Keratinocyte (primary cell): Measurements from ENCODE around the gene INSIG1. TPM values are rescaled to one million over a fixed set of nuclear protein-coding genes. Genes with fewer than 3 reads are reported as not detected.

Source experiments
- DNase-seq: peaks from one replicate; pipeline ENCODE4 v3.0.0-alpha.2; 2011; ENCODE audit warnings: low read depth, missing footprints, low spot score
- FAIRE-seq: peaks from 2 replicates; lab custom pipeline; 2011; peaks lifted over from hg19 to GRCh38; lab: Jason Lieb, UNC
- H2AFZ ChIP-seq: 2 replicates; pipeline ENCODE4 v1.6.0; 2012; ENCODE audit warnings: low read length, control low read depth, inconsistent platforms; ENCODE audit not compliant: control insufficient read depth
- H3K27ac ChIP-seq: 2 replicates; pipeline ENCODE4 v1.5.1; 2011; ENCODE audit warnings: low read length; ENCODE audit not compliant: control insufficient read depth, insufficient read depth
- H3K27me3 ChIP-seq: 3 replicates; pipeline ENCODE4 v1.6.0; 2011; ENCODE audit warnings: low read length; ENCODE audit not compliant: control insufficient read depth, insufficient read depth; ENCODE audit errors: extremely low read depth
- H3K36me3 ChIP-seq, 2 experiments: 2 replicates in 1 of 2; 3 replicates in 1 of 2; pipeline ENCODE4 v1.5.1; 2011; ENCODE audit warnings: low read length in 2 of 2, mild to moderate bottlenecking in 1 of 2; ENCODE audit not compliant: control insufficient read depth in 2 of 2, insufficient read depth in 2 of 2; ENCODE audit errors: extremely low read depth in 1 of 2
- H3K4me1 ChIP-seq: 3 replicates; pipeline ENCODE4 v1.5.1; 2011; ENCODE audit warnings: low read length; ENCODE audit not compliant: control insufficient read depth, insufficient read depth; ENCODE audit errors: extremely low read depth
- H3K4me2 ChIP-seq: 3 replicates; pipeline ENCODE4 v1.6.0; 2011; ENCODE audit warnings: low read depth, low read length; ENCODE audit not compliant: control insufficient read depth, insufficient read depth; ENCODE audit errors: extremely low read depth
- H3K4me3 ChIP-seq, 3 experiments: fragments of 200-600 bp in 1 of 3; sonication (generic) in 1 of 3; 2 replicates in 2 of 3; 3 replicates in 1 of 3; pipeline ENCODE4 v1.5.1; 2011 to 2016; ENCODE audit warnings: low read length in 3 of 3, mild to moderate bottlenecking in 3 of 3, control low read depth in 2 of 3, inconsistent platforms in 1 of 3, low read depth in 1 of 3, mixed read lengths in 1 of 3, mixed run types in 1 of 3, moderate library complexity in 1 of 3; ENCODE audit not compliant: control insufficient read depth in 2 of 3, insufficient read depth in 2 of 3; ENCODE audit errors: extremely low read depth in 1 of 3
- H3K79me2 ChIP-seq: 2 replicates; pipeline ENCODE4 v1.6.0; 2012; ENCODE audit warnings: low read length; ENCODE audit not compliant: control insufficient read depth, insufficient read depth
- H3K9ac ChIP-seq: 3 replicates; pipeline ENCODE4 v1.6.0; 2011; ENCODE audit warnings: low read length; ENCODE audit not compliant: control insufficient read depth, insufficient read depth; ENCODE audit errors: extremely low read depth
- H3K9me1 ChIP-seq: 3 replicates; pipeline ENCODE4 v1.6.0; 2011; ENCODE audit warnings: low read length; ENCODE audit not compliant: control insufficient read depth, insufficient read depth; ENCODE audit errors: extremely low read depth
- H3K9me3 ChIP-seq: 2 replicates; pipeline ENCODE4 v1.5.1; 2012; ENCODE audit warnings: low read depth, low read length; ENCODE audit not compliant: control insufficient read depth
- H4K20me1 ChIP-seq: 3 replicates; pipeline ENCODE4 v1.6.0; 2011; ENCODE audit warnings: low read length; ENCODE audit not compliant: control insufficient read depth, insufficient read depth; ENCODE audit errors: extremely low read depth
- EZH2 ChIP-seq: IDR thresholded peaks from one replicate; pipeline ENCODE4 v1.6.1; 2012; ENCODE audit warnings: inconsistent platforms, mild to moderate bottlenecking, low read length, moderate library complexity
- dilution Hi-C: fragments of 300-500 bp; cut with MboI; formaldehyde crosslinking; loops from one replicate; pipeline ENCODE4 v1.7.0; 2020; ENCODE audit warnings: low sequenced_read_pairs; ENCODE audit not compliant: extremely low pct_ligation_motif_present
- polyA plus RNA-seq, 5 experiments: library from polyadenylated mRNA; depleted of rRNA in 3 of 5; stranded (reverse) in 3 of 5; stranded (forward) in 1 of 5; unstranded in 1 of 5; fragments of >200 nt; gene quantifications; 1 replicate in 1 of 5; 2 replicates in 3 of 5; 3 replicates in 1 of 5; pipeline versions ENCODE4 v1.2.1 to v1.2.3, GENCODE V29; 2011 to 2012; ENCODE audit warnings: missing spikeins in 2 of 5, low read depth in 1 of 5, low replicate concordance in 1 of 5
- TF ChIP-seq, protein P1 (sequence below), 3 experiments: IDR thresholded peaks in 1 of 3; conservative IDR thresholded peaks in 1 of 3; optimal IDR thresholded peaks in 1 of 3; 2 replicates in 2 of 3; 3 replicates in 1 of 3; pipeline versions ENCODE3 to v1.5.1; 2011; ENCODE audit warnings: low read length in 3 of 3, mild to moderate bottlenecking in 3 of 3, moderate library complexity in 2 of 3, control low read depth in 1 of 3, inconsistent platforms in 1 of 3; ENCODE audit not compliant: insufficient read depth in 2 of 3; ENCODE audit errors: extremely low read depth in 1 of 3

Gene INSIG1
- polyA plus RNA-seq, 1 donor (not counting 4 experiments of a cell fraction or from before 2014, with no cell fraction given): 104 TPM

DNA sequence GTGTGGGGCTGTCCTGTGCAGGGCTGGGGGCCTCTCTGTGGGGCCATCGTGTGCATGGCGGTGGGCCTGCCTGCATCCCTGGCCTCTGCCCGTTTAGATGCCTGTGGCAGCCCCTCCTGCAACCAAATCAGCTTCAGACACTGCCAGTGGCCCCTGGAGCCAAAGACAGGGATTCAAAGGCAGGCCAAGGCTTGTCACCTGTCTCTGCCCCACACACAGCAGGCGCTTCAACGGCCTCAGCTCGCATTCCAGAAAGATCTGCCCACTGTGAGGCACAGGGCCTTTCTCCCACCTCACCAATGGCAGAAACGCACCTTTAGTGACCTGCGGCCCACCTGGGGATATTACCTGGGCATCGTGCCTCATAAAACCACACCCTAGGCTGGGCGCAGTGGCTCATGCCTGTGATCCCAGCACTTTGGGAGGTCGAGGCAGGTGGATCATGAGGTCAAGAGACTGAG, 46.0 kb downstream of the INSIG1 start:
- Histone ChIP-seq H3K9me3 (no peaks in the 10 kb centered on the region), H3K27ac (no peak overlapping the region), H3K9ac (no peak overlapping the region), H3K36me3 (no peaks in the 10 kb centered on the region), H4K20me1 (no peaks in the 10 kb centered on the region), H3K79me2 (no peaks in the 10 kb centered on the region), H2AFZ (no peak overlapping the region), H3K4me2 (no peak overlapping the region), H3K4me3 (no peak overlapping the region), H3K4me1 (no peaks in the 10 kb centered on the region), H3K9me1 (no peaks in the 10 kb centered on the region), H3K27me3 (no peaks in the 10 kb centered on the region)
- dilution Hi-C loops: no loop called here
- DNase-seq (no peak), FAIRE-seq (no peak)
- TF ChIP-seq, protein P1, sequence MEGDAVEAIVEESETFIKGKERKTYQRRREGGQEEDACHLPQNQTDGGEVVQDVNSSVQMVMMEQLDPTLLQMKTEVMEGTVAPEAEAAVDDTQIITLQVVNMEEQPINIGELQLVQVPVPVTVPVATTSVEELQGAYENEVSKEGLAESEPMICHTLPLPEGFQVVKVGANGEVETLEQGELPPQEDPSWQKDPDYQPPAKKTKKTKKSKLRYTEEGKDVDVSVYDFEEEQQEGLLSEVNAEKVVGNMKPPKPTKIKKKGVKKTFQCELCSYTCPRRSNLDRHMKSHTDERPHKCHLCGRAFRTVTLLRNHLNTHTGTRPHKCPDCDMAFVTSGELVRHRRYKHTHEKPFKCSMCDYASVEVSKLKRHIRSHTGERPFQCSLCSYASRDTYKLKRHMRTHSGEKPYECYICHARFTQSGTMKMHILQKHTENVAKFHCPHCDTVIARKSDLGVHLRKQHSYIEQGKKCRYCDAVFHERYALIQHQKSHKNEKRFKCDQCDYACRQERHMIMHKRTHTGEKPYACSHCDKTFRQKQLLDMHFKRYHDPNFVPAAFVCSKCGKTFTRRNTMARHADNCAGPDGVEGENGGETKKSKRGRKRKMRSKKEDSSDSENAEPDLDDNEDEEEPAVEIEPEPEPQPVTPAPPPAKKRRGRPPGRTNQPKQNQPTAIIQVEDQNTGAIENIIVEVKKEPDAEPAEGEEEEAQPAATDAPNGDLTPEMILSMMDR (optimal IDR thresholded peaks at IDR 0.05 in 1 of 3, IDR thresholded peaks at IDR 0.05 in 1 of 3, conservative IDR thresholded peaks at IDR 0.05 in 1 of 3; ENCODE audit: extremely low read depth in 1 of 3, insufficient read depth in 2 of 3, low read length in 3 of 3): no peak
- TF ChIP-seq EZH2: no peak

DNA sequence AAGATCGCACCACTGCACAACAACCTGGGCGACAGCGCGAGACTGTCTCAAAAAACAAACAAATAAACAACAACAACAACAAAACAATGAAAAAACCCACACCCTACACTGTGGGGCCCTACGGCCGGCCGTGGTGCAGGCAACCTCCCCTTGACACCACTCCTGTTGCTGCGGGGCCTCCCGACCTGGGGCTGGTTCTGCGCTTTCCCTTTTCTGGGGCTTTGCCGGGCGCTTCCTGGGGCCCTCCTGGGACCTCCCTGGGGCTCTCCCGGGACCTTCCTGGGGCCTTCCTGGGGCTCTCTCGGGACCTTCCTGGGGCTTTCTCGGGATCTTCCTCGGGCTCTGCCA, 46.6 kb downstream of the INSIG1 start:
- FAIRE-seq: no peak
- TF ChIP-seq EZH2: no peak
- TF ChIP-seq, protein P1 (optimal IDR thresholded peaks at IDR 0.05 in 1 of 3, IDR thresholded peaks at IDR 0.05 in 1 of 3, conservative IDR thresholded peaks at IDR 0.05 in 1 of 3; ENCODE audit: extremely low read depth in 1 of 3, insufficient read depth in 2 of 3, low read length in 3 of 3): no peak
- H3K4me2 ChIP-seq: no peak overlapping the region
- no peaks in the 10 kb centered on the region for H3K36me3 ChIP-seq
- no peaks in the 10 kb centered on the region for H3K4me1 ChIP-seq
- H3K4me3 ChIP-seq: no peak overlapping the region
- dilution Hi-C loops: no loop called here
- H3K9me1 ChIP-seq: no peaks in the 10 kb centered on the region
- H3K27ac ChIP-seq: no peak overlapping the region
- no peak overlapping the region for H2AFZ ChIP-seq
- H3K9me3 ChIP-seq: no peaks in the 10 kb centered on the region
- DNase-seq: no peak
- no peaks in the 10 kb centered on the region for H4K20me1 ChIP-seq
- no peaks in the 10 kb centered on the region for H3K27me3 ChIP-seq
- H3K79me2 ChIP-seq: no peaks in the 10 kb centered on the region
- H3K9ac ChIP-seq: no peak overlapping the region
